ENCODE results near the gene MARS1.
"Not testable (repeated sequence)": the region's sequence is repeated elsewhere in the genome, so short reads cannot be mapped to it uniquely, and the experiment has no call there.

MARS1 gene
- 117 reads per million, percentile 85 among the genes with 10 or more reads in this experiment for total RNA-seq

DNA sequence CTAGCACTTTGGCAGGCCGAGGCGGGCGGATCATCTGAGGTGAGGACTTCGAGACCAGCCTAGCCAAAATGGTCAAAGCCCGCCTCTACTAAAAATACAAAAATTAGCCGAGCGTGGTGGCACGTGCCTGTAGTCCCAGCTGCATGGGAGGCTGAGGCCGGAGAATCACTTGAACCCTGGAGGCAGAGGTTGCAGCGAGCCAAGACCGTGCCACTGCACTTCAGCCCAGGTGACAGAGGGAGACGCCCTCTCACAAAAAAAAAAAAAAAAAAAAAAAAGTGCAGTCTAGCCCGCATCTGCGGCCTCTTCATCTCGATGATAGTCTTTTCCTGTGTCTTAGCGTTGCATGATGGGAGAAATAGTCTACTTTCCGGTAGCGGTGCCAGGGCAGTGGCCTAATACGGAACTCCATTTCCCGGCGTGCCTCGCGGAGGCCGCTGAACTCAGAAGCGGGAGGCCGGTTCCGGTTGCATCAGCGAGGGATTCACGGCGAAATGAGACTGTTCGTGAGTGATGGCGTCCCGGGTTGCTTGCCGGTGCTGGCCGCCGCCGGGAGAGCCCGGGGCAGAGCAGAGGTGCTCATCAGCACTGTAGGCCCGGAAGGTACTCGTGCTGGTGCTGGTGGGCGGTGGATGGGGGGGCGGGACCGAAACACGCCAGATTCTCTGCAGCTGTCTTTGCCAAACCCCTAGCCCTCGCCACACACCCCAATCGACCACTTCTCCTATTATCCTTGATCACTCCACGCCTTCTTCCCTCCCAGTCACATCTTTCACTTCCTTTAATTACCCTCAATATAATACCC is at the start of gene MARS1:
TSS of gene MARS1 (plus strand) at position 472 of the 805 bp plus-strand sequence. CDS start at position 495, 23 bp downstream.
- DNase-seq, result peak; percentile 90

DNA sequence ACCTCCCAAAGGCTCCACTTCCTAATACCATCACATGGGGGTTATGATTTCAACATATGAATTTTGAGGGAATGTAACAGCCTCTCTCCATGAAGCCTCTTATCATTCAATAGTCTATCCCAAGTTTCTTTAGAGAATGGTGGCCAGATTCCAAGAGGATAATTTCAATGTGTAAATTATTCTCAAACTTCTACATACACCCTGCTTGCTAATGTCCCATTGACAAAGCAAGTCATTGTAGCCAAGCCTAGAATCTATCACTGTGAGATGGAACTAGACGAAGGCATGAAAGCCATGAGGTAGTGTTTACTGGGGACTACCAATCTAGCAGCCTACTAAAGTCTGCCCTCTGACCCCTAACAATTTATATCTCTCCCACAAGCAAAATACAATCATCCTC is 49.5 kb upstream of the MARS1 start:
- no peak for DNase-seq

DNA sequence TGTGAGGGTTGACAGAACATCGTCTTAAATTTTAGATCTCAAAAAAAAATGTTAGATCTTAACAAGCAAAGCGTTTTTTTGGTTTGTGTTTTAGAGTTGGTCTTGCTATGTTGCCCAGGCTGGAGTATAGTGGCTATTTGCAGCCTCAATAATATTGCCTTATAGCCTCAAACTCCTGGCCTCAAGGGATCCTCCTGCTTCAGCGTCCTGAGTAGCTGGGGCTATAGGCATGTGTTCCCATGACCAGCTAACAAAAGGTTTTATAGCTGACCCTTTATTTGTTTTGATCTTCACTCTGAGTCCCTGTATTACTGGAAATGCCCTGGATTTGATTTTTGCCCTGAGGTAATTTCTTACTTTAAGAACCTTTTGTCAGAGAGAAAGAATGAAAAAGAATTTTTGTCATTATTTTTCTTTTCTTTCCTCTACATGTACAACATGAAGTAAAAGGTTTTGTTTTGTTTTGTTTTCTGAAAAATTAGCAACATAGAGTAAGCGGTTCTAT is 48.1 kb upstream of the MARS1 start:
- no peak for DNase-seq

- not testable (repeated sequence) for DNase-seq
Measured at GRCh38 chr12:57441393-57441792, 46.5 kb upstream of the MARS1 start.

- no peak for DNase-seq
Measured at GRCh38 chr12:57441846-57442427, 45.9 kb upstream of the MARS1 start.

GRCh38 chr12:57444337-57444736 is 43.5 kb upstream of the MARS1 start:
- not testable (repeated sequence) for DNase-seq

DNA sequence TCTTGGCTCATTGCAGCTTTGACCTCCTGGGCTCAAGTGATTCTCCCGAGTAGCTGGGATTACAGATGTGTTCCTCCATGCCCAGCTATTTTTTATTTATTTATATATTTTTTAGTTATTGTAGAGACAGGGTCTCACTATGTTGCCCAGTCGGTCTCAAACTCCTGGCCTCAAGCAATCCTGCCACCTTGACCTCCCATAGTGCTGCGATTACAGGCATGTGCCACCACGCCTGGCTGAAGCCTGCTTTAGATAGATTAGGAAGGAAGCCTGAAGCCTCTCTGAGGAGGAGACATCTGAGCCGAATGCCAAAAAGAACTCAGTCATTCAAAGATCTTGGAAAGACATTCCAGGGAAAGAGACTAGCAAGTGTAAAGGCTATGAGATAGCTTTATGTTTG is 43.1 kb upstream of the MARS1 start:
- no peak for DNase-seq

DNA sequence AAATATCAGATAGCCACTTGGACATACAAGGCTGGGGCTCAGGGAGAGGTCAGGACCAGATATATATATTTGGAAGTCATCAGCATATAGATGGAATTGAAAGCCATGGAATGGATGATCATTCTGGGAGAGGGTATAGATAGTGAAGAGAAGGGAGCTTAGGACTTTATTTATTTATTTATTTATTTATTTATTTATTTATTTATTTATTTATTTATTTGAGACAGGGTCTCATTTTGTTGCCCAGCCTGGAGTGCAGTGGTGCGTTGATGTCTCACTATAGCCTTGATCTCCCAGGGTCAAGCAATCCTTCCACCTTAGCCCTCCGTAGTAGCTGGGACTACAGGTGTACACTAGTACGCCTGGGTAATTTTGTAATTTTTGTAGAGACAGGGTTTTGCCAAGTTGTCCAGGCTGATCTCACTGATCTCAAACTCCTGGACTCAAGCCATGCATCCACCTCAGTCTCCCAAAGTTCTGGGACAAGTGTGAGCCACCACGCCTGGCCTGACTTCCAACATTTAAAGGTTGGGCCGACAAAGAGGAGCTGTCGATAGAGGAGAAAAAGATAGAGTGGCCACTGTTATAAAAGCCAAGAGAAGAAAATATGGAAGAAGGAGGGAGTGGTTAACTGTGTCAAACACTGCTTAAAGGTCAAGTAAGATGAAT is 41.4 kb upstream of the MARS1 start:
- no peak for DNase-seq

DNA sequence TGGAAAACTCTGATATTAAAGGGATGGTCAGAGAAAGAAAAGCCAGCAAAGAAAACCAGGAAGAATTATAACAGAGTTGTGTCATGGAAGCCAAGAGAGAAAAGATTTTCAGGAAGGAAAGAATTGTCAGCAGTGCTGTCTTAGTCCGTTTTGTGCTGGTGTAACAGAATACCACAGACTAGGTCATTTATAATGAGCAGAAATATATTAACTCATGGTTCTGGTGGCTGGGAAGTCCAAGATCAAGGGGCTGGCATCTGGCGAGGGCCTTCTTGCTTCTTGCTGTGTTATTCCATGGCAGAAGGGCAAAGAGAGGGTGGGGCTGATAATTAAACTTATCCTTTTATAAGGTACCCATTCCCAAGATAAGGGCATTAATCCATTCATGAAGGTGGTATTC is 39.2 kb upstream of the MARS1 start:
- no peak for DNase-seq

- DNase-seq, result no peak
Measured at GRCh38 chr12:57449375-57449774, 38.5 kb upstream of the MARS1 start.

GRCh38 chr12:57450057-57450456 is 37.8 kb upstream of the MARS1 start:
- no peak for DNase-seq

GRCh38 chr12:57451233-57451778 is 36.6 kb upstream of the MARS1 start:
- DNase-seq, result no peak

DNA sequence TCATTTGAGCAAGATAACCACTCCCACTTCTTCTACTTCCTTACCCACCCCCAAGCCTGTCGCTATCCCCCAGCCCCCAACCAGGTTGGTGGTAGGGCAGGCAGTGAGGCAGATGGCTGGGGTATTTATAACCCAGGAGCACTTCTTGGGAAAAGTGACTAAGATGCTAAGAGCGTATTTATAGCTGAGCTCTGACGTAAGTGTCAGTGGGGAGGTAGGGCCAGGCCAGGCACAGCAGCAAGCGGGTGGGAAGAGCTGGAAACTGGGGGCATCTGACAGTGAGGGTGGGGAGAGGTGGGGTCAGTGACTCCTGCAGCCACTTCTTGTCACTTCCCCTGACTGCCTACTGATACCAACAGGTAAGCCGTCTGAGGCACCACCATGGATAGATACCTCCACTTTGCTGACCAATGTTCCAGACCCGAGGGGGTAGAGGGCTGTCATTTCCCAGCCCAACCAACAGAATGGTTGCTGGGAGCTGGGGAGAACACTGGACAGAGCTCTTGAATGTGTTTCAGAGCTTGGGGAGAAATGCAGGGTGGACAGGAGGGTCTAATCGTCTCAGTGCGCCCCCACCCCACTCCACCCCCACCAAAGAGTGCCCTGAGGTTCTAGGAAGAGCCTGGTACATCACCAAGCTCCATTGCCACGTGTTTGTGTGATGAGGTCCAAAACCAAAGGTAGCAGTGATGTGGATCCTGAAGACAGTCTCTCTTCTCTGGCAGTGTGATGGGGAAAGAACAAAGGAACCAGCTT is 35.5 kb upstream of the MARS1 start:
- no peak for DNase-seq

DNA sequence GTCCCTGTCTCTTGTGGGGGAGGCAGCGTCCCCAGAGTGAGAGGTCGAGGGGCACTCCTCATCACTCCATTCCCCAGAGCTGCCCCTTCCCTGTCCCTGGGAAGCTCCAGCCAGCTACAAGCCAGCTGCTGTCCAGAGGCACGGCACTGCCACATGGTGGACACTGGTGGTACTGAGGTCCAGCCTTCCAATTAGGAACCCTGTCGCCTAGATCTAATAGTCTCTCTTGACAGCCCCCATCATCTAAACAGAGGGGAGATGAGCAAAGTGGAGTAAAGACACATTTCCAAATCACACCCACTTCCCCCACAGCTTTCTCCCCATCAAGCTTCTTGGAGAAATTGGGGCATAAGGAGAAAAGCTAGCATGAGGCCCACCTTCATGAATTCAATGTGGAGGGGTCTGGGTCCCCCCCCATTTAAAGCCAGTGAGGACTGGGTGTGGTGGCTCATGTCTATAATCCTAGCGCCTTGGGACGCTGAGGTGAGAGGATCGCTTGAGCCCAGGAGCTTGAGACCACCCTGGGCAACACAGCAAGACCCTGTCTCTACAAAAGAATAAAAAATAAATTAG is 34.8 kb upstream of the MARS1 start:
- DNase-seq, result no peak

GRCh38 chr12:57454213-57454565 is 33.7 kb upstream of the MARS1 start:
- DNase-seq, result no peak

- no peak for DNase-seq
Measured at GRCh38 chr12:57454566-57455373, 33.1 kb upstream of the MARS1 start, which contains the start of gene INHBE. Gene INHBE (plus strand): TSS chr12:57455307. CDS start chr12:57455537, 230 bp downstream.

GRCh38 chr12:57455374-57456144 is 32.3 kb upstream of the MARS1 start:
- DNase-seq, result no peak

DNA sequence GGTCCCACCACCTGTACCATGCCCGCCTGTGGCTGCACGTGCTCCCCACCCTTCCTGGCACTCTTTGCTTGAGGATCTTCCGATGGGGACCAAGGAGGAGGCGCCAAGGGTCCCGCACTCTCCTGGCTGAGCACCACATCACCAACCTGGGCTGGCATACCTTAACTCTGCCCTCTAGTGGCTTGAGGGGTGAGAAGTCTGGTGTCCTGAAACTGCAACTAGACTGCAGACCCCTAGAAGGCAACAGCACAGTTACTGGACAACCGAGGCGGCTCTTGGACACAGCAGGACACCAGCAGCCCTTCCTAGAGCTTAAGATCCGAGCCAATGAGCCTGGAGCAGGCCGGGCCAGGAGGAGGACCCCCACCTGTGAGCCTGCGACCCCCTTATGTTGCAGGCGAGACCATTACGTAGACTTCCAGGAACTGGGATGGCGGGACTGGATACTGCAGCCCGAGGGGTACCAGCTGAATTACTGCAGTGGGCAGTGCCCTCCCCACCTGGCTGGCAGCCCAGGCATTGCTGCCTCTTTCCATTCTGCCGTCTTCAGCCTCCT is 31.6 kb upstream of the MARS1 start:
- no peak for DNase-seq

GRCh38 chr12:57456737-57457490 is 31.0 kb upstream of the MARS1 start:
- no peak for DNase-seq

All from effector CD4-positive, alpha-beta T cell (primary cell).